ENCODE measurements around the gene RPS6KA4. TPM values are rescaled to one million over a fixed set of nuclear protein-coding genes. Genes with fewer than 3 reads are reported as not detected.

Gene RPS6KA4
- total RNA-seq, 1 donor from 2014 or later: 18.7 TPM

- Mint-ChIP-seq H3K27ac (no peak overlapping the region), H3K4me1 (ENCODE audit: low read depth) (no peaks in the 10 kb centered on the region), H3K9me3 (ENCODE audit: low read depth) (no peaks in the 10 kb centered on the region), H3K4me3 (ENCODE audit: low read depth) (no peak overlapping the region), H3K27me3 (peaks cover 3% of the 10 kb centered on the region), H3K36me3 (ENCODE audit: insufficient read depth) (no peaks in the 10 kb centered on the region)
- TF ChIP-seq, protein P1, sequence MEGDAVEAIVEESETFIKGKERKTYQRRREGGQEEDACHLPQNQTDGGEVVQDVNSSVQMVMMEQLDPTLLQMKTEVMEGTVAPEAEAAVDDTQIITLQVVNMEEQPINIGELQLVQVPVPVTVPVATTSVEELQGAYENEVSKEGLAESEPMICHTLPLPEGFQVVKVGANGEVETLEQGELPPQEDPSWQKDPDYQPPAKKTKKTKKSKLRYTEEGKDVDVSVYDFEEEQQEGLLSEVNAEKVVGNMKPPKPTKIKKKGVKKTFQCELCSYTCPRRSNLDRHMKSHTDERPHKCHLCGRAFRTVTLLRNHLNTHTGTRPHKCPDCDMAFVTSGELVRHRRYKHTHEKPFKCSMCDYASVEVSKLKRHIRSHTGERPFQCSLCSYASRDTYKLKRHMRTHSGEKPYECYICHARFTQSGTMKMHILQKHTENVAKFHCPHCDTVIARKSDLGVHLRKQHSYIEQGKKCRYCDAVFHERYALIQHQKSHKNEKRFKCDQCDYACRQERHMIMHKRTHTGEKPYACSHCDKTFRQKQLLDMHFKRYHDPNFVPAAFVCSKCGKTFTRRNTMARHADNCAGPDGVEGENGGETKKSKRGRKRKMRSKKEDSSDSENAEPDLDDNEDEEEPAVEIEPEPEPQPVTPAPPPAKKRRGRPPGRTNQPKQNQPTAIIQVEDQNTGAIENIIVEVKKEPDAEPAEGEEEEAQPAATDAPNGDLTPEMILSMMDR (IDR thresholded peaks at IDR 0.05; ENCODE audit: unreplicated experiment): no peak
- DNase-seq (ENCODE audit: low spot score, unreplicated experiment): no peak
Observed at GRCh38 chr11:64348383-64349024, 10.5 kb upstream of the RPS6KA4 start.

DNA sequence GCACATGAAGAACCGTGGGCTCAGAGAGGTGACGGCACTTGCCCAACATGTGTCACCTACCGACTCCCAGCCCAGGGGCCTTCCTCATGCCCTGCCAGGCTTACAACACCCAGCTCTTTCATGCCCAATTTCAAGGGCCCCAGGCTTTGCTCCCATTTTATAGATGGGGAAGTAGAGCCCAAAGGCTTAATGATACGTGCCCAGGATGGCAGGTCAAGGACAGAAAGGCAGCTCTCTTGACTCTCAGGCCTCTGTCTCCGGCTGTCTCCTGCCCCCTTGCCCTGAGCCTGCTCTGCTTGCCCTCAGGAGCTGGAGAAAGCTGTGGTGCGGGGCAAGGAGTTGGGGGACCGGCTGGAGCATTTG lies 10.0 kb upstream of the RPS6KA4 start:
- DNase-seq (ENCODE audit: low spot score, unreplicated experiment): no peak
- TF ChIP-seq, protein P1 (IDR thresholded peaks at IDR 0.05; ENCODE audit: unreplicated experiment): no peak
- Mint-ChIP-seq H3K4me3 (ENCODE audit: low read depth) (no peak overlapping the region), H3K36me3 (ENCODE audit: insufficient read depth) (no peaks in the 10 kb centered on the region), H3K9me3 (ENCODE audit: low read depth) (no peaks in the 10 kb centered on the region), H3K4me1 (ENCODE audit: low read depth) (no peaks in the 10 kb centered on the region), H3K27ac (no peak overlapping the region), H3K27me3 (peaks cover 3% of the 10 kb centered on the region)

GRCh38 chr11:64349404-64349803 lies 9.6 kb upstream of the RPS6KA4 start:
- H3K27ac Mint-ChIP-seq: no peak overlapping the region
- TF ChIP-seq, protein P1 (IDR thresholded peaks at IDR 0.05; ENCODE audit: unreplicated experiment): no peak
- H3K4me3 Mint-ChIP-seq (ENCODE audit: low read depth): no peak overlapping the region
- H3K4me1 Mint-ChIP-seq (ENCODE audit: low read depth): no peaks in the 10 kb centered on the region
- no peaks in the 10 kb centered on the region for H3K9me3 Mint-ChIP-seq (ENCODE audit: low read depth)
- H3K27me3 Mint-ChIP-seq: peaks cover 3% of the 10 kb centered on the region
- DNase-seq (ENCODE audit: low spot score, unreplicated experiment): no peak
- no peaks in the 10 kb centered on the region for H3K36me3 Mint-ChIP-seq (ENCODE audit: insufficient read depth)

- Mint-ChIP-seq H3K4me3 (ENCODE audit: low read depth) (no peak overlapping the region), H3K9me3 (ENCODE audit: low read depth) (no peaks in the 10 kb centered on the region), H3K4me1 (ENCODE audit: low read depth) (no peaks in the 10 kb centered on the region), H3K36me3 (ENCODE audit: insufficient read depth) (no peaks in the 10 kb centered on the region), H3K27ac (no peak overlapping the region), H3K27me3 (no peaks in the 10 kb centered on the region)
- DNase-seq (ENCODE audit: low spot score, unreplicated experiment): no peak
- TF ChIP-seq, protein P1 (IDR thresholded peaks at IDR 0.05; ENCODE audit: unreplicated experiment): no peak
Observed at GRCh38 chr11:64351136-64351631, 7.8 kb upstream of the RPS6KA4 start.

- TF ChIP-seq, protein P1 (IDR thresholded peaks at IDR 0.05; ENCODE audit: unreplicated experiment): no peak
- no peaks in the 10 kb centered on the region for H3K9me3 Mint-ChIP-seq (ENCODE audit: low read depth)
- no peak overlapping the region for H3K27ac Mint-ChIP-seq
- H3K27me3 Mint-ChIP-seq: peaks cover 3% of the 10 kb centered on the region
- DNase-seq (ENCODE audit: low spot score, unreplicated experiment): no peak
- no peaks in the 10 kb centered on the region for H3K36me3 Mint-ChIP-seq (ENCODE audit: insufficient read depth)
- peaks cover 2% of the 10 kb centered on the region for H3K4me1 Mint-ChIP-seq (ENCODE audit: low read depth)
- no peak overlapping the region for H3K4me3 Mint-ChIP-seq (ENCODE audit: low read depth)
Observed at GRCh38 chr11:64352099-64352994, 6.6 kb upstream of the RPS6KA4 start.
